ENCODE data around the gene ACBD6.

DNA sequence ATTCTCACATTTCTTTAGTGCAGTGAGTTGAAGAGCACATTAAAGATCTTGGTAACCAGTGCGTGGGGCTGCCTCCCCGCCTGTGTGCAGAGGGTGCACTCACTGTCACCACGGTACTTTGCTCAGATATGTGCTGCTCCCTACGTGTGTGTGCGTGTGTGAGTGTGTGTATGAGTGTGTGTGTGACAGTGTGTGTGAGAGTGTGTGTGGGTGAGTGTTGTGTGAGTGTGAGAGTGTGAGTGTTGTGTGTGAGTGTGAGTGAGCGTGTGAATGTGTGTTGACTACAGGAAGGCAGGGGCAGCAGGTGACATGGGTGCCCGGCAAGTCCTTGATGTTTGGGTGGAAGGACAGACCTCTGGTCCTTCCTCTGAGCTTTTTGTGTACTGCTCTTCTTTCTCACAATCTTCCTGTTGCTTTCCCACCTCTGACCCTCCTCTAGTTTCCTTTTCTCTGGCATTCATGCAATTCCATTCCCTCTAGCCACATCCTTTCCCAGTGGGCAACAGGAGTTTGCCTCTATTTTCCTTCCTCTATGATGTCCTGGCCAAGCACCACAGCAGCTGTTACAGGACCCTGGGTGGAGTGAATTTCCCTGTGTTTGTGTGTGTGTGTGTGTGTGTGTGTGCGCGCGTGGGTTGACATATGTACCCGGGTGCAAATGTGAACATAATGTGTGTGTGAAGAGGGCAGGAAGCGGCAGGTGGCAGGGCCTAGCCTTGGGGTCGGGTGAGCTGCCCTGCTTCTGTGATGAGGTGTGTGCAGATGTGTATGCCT is 252.5 kb downstream of the ACBD6 start:
- TF ChIP-seq, protein P1, sequence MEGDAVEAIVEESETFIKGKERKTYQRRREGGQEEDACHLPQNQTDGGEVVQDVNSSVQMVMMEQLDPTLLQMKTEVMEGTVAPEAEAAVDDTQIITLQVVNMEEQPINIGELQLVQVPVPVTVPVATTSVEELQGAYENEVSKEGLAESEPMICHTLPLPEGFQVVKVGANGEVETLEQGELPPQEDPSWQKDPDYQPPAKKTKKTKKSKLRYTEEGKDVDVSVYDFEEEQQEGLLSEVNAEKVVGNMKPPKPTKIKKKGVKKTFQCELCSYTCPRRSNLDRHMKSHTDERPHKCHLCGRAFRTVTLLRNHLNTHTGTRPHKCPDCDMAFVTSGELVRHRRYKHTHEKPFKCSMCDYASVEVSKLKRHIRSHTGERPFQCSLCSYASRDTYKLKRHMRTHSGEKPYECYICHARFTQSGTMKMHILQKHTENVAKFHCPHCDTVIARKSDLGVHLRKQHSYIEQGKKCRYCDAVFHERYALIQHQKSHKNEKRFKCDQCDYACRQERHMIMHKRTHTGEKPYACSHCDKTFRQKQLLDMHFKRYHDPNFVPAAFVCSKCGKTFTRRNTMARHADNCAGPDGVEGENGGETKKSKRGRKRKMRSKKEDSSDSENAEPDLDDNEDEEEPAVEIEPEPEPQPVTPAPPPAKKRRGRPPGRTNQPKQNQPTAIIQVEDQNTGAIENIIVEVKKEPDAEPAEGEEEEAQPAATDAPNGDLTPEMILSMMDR (IDR thresholded peaks at IDR 0.05; ENCODE audit: insufficient read depth, low read length): no peak
- TF ChIP-seq SPI1 (IDR thresholded peaks at IDR 0.05; ENCODE audit: borderline replicate concordance, low read depth) (no peak), GABPA (IDR thresholded peaks at IDR 0.05; ENCODE audit: low read depth) (no peak), POLR2AphosphoS5 (IDR thresholded peaks at IDR 0.05; ENCODE audit: low read depth) (no peak)
- TF ChIP-seq, protein P2, sequence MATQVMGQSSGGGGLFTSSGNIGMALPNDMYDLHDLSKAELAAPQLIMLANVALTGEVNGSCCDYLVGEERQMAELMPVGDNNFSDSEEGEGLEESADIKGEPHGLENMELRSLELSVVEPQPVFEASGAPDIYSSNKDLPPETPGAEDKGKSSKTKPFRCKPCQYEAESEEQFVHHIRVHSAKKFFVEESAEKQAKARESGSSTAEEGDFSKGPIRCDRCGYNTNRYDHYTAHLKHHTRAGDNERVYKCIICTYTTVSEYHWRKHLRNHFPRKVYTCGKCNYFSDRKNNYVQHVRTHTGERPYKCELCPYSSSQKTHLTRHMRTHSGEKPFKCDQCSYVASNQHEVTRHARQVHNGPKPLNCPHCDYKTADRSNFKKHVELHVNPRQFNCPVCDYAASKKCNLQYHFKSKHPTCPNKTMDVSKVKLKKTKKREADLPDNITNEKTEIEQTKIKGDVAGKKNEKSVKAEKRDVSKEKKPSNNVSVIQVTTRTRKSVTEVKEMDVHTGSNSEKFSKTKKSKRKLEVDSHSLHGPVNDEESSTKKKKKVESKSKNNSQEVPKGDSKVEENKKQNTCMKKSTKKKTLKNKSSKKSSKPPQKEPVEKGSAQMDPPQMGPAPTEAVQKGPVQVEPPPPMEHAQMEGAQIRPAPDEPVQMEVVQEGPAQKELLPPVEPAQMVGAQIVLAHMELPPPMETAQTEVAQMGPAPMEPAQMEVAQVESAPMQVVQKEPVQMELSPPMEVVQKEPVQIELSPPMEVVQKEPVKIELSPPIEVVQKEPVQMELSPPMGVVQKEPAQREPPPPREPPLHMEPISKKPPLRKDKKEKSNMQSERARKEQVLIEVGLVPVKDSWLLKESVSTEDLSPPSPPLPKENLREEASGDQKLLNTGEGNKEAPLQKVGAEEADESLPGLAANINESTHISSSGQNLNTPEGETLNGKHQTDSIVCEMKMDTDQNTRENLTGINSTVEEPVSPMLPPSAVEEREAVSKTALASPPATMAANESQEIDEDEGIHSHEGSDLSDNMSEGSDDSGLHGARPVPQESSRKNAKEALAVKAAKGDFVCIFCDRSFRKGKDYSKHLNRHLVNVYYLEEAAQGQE (IDR thresholded peaks at IDR 0.05; ENCODE audit: insufficient replicate concordance, low read depth): no peak
